Endothelial cell of umbilical vein (primary cell): ENCODE measurements around the gene GTF2F1. TPM values are rescaled to one million over a fixed set of nuclear protein-coding genes. Genes with fewer than 3 reads are reported as not detected.
A peak's percentile ranks its signal among the peaks of the same experiment; 100 is the strongest.

Experiments
- BruUV-seq: library from RNA; stranded (reverse); fragments of 400-500 nt; replicated peaks from 2 replicates; lab custom pipeline; 2021; lab: Mats Ljungman, UMichigan
- CTCF ChIA-PET: fragments of 300-600, 350-600 bp; sonication (Branson Sonifier 250); formaldehyde crosslinking; loops from one replicate; lab custom pipeline; 2021; ENCODE audit warnings: antibody characterized with exemption, inconsistent platforms; lab: Charles Lee
- POLR2A ChIA-PET: fragments of 300-600, 350-600 bp; sonication (Branson Sonifier 250); formaldehyde crosslinking; loops from one replicate; lab custom pipeline; 2021; ENCODE audit warnings: antibody characterized with exemption, inconsistent platforms; lab: Charles Lee
- DNase-seq: peaks from one replicate; pipeline ENCODE4 v3.0.0-alpha.2; 2011; ENCODE audit warnings: low read depth, low spot score
- FAIRE-seq: peaks from 2 replicates; lab custom pipeline; 2011; peaks lifted over from hg19 to GRCh38; lab: Jason Lieb, UNC
- H2AFZ ChIP-seq: 2 replicates; pipeline ENCODE4 v1.6.0; 2012; ENCODE audit warnings: low read depth, low read length, control low read depth, inconsistent platforms
- H3K27ac ChIP-seq: 2 replicates; pipeline ENCODE4 v1.5.1; 2011; ENCODE audit warnings: low read depth, mild to moderate bottlenecking, control low read depth, low read length, moderate library complexity; ENCODE audit not compliant: insufficient read depth
- H3K27me3 ChIP-seq, 2 experiments: 2 replicates each; pipeline versions ENCODE4 v1.6.0 to v1.6.1; 2011; ENCODE audit warnings: low read length in 2 of 2, mixed read lengths in 1 of 2; ENCODE audit not compliant: control insufficient read depth in 2 of 2, insufficient read depth in 2 of 2
- H3K36me3 ChIP-seq, 2 experiments: 2 replicates in 1 of 2; 3 replicates in 1 of 2; pipeline ENCODE4 v1.5.1; 2011; ENCODE audit warnings: low read length in 2 of 2, mild to moderate bottlenecking in 1 of 2, moderate library complexity in 1 of 2; ENCODE audit not compliant: control insufficient read depth in 2 of 2, insufficient read depth in 2 of 2; ENCODE audit errors: extremely low read depth in 1 of 2
- H3K4me1 ChIP-seq: 3 replicates; pipeline ENCODE4 v1.5.1; 2011; ENCODE audit warnings: mild to moderate bottlenecking, low read length; ENCODE audit not compliant: control insufficient read depth, insufficient read depth; ENCODE audit errors: extremely low read depth
- H3K4me2 ChIP-seq: 2 replicates; pipeline ENCODE4 v1.6.1; 2011; ENCODE audit warnings: low read length, control low read depth, mixed read lengths; ENCODE audit not compliant: insufficient read depth
- H3K4me3 ChIP-seq, 3 experiments: fragments of 200-600 bp in 1 of 3; sonication (generic), shearing (Covaris generic) in 1 of 3; replicated peaks in 1 of 3; 2 replicates each; pipeline ENCODE4 v1.5.1; 2011 to 2016; ENCODE audit warnings: control low read depth in 3 of 3, low read length in 3 of 3, mild to moderate bottlenecking in 2 of 3, inconsistent platforms in 1 of 3, low read depth in 1 of 3, moderate library complexity in 1 of 3; ENCODE audit not compliant: insufficient read depth in 1 of 3
- H3K79me2 ChIP-seq: 2 replicates; pipeline ENCODE4 v1.6.0; 2012; ENCODE audit warnings: low read length, inconsistent platforms; ENCODE audit not compliant: control insufficient read depth, insufficient read depth
- H3K9ac ChIP-seq: replicated peaks from 2 replicates; pipeline ENCODE3; 2011; ENCODE audit warnings: low read length, control low read depth; ENCODE audit not compliant: insufficient read depth; ENCODE audit errors: extremely low read depth
- H3K9me1 ChIP-seq: replicated peaks from 3 replicates; pipeline ENCODE4 v1.6.0; 2011; ENCODE audit warnings: mild to moderate bottlenecking, low read length; ENCODE audit not compliant: control insufficient read depth, insufficient read depth; ENCODE audit errors: extremely low read depth
- H3K9me3 ChIP-seq: replicated peaks from 2 replicates; pipeline ENCODE4 v1.5.1; 2012; ENCODE audit warnings: low read length, inconsistent platforms; ENCODE audit not compliant: control insufficient read depth, insufficient read depth
- H4K20me1 ChIP-seq: replicated peaks from 2 replicates; pipeline ENCODE3; 2011; ENCODE audit warnings: mild to moderate bottlenecking, low read length; ENCODE audit not compliant: control insufficient read depth, insufficient read depth; ENCODE audit errors: extremely low read depth
- CTCF ChIP-seq, 2 donors: IDR thresholded peaks; 1 replicate in 1 of 2; 2 replicates in 1 of 2; pipeline ENCODE4 v1.5.1; 2011; ENCODE audit warnings: low read length in 2 of 2, mild to moderate bottlenecking in 2 of 2, moderate library complexity in 2 of 2, control low read depth in 1 of 2, inconsistent platforms in 1 of 2, low read depth in 1 of 2; ENCODE audit not compliant: insufficient read depth in 1 of 2; ENCODE audit errors: extremely low read depth in 1 of 2
- EZH2 ChIP-seq: IDR thresholded peaks from 2 replicates; pipeline ENCODE4 v1.6.1; 2012; ENCODE audit warnings: borderline replicate concordance, low read depth, mild to moderate bottlenecking, moderate library complexity, low read length, inconsistent platforms; ENCODE audit not compliant: severe bottlenecking
- FOS ChIP-seq: IDR thresholded peaks from 2 replicates; pipeline ENCODE4 v1.6.1; 2011; ENCODE audit warnings: mild to moderate bottlenecking, low read length, moderate library complexity, borderline replicate concordance; ENCODE audit not compliant: insufficient read depth
- GATA2 ChIP-seq: IDR thresholded peaks from 2 replicates; pipeline ENCODE4 v1.7.0; 2011; ENCODE audit warnings: low read depth, mild to moderate bottlenecking, moderate library complexity, mixed read lengths, low read length; ENCODE audit not compliant: insufficient read length, insufficient read depth
- JUN ChIP-seq: IDR thresholded peaks from 2 replicates; pipeline ENCODE4 v1.6.1; 2011; ENCODE audit warnings: borderline replicate concordance, low read depth; ENCODE audit not compliant: insufficient read length, insufficient read depth
- MAX ChIP-seq: IDR thresholded peaks from 2 replicates; pipeline ENCODE4 v1.6.1; 2011; ENCODE audit not compliant: insufficient read depth, insufficient read length
- MYC ChIP-seq: IDR thresholded peaks from one replicate; pipeline ENCODE4 v1.6.1; 2011; ENCODE audit warnings: mild to moderate bottlenecking, low read depth, low read length
- POLR2A ChIP-seq: IDR thresholded peaks from 2 replicates; pipeline ENCODE4 v1.6.1; 2012; ENCODE audit warnings: low read depth, mild to moderate bottlenecking, control low read depth, low read length
- POLR2AphosphoS5 ChIP-seq: IDR thresholded peaks from 2 replicates; pipeline ENCODE4 v1.6.1; 2012; ENCODE audit warnings: low read depth, mild to moderate bottlenecking, control low read depth, low read length, moderate library complexity; ENCODE audit not compliant: insufficient read depth
- dilution Hi-C: fragments of 300-500 bp; cut with MboI; formaldehyde crosslinking; loops from one replicate; pipeline ENCODE4 v1.15.0; 2019; ENCODE audit warnings: low sequenced_read_pairs; ENCODE audit not compliant: extremely low pct_ligation_motif_present
- intact Hi-C: fragments of 100-400 bp; cut with micrococcal nuclease; formaldehyde crosslinking; loops from one replicate; pipeline ENCODE4 v1.10.0; 2022
- polyA plus RNA-seq, 4 experiments: library from polyadenylated mRNA; depleted of rRNA in 3 of 4; stranded (reverse) in 3 of 4; unstranded in 1 of 4; fragments of >200 nt; gene quantifications; 2 replicates each; pipeline versions ENCODE4 v1.2.1 to v1.2.3, GENCODE V29; 2011 to 2012; ENCODE audit warnings: missing spikeins in 1 of 4
- total RNA-seq: library from RNA; stranded (reverse); gene quantifications from 2 replicates; pipeline ENCODE4 v1.2.3, GENCODE V29; 2021

The GTF2F1 gene
- total and polyA plus RNA-seq, 2 donors (not counting 3 experiments of a cell fraction or from before 2014, with no cell fraction given), result 44.8 to 56.4 TPM

GRCh38 chr19:6373813-6374108 is 19.2 kb downstream of the GTF2F1 start:
- no peaks in the 10 kb centered on the region for H3K79me2 ChIP-seq
- CTCF ChIA-PET, result interaction anchor here (1.2 kb wide), 1 partner anchor 174 kb away, joined by 3 read pairs; no protein-coding TSS in a partner anchor
- intact Hi-C loops, result loop anchor here (1.0 to 5.0 kb wide), 5 partner anchors 12 to 364 kb away; partner anchors contain the start of genes CLPP, GPR108, GTF2F1 and TRIP10
- no peaks in the 10 kb centered on the region for H3K9me3 ChIP-seq
- H2AFZ ChIP-seq, result peak overlapping the region; percentile 61
- TF ChIP-seq MAX, result no peak
- no peak for TF ChIP-seq JUN
- no peak for TF ChIP-seq EZH2
- no peak for TF ChIP-seq GATA2
- TF ChIP-seq MYC, result no peak
- TF ChIP-seq POLR2AphosphoS5, result no peak
- TF ChIP-seq CTCF (IDR thresholded peaks at IDR 0.05; ENCODE audit: extremely low read depth in 1 of 2, insufficient read depth in 1 of 2, low read depth in 1 of 2, low read length in 2 of 2), result no peak
- no peak for TF ChIP-seq POLR2A
- no peak for TF ChIP-seq FOS
- no peak for FAIRE-seq
- no peaks in the 10 kb centered on the region for H3K27me3 ChIP-seq
- dilution Hi-C loops, result no loop called here
- no TSS peak for BruUV-seq
- peaks cover 2% of the 10 kb centered on the region for H3K4me1 ChIP-seq
- H3K9ac ChIP-seq, result no peak overlapping the region
- H4K20me1 ChIP-seq, result no peaks in the 10 kb centered on the region
- no peak for DNase-seq
- H3K27ac ChIP-seq, result no peak overlapping the region
- H3K4me3 ChIP-seq, result peak overlapping the region in 1 of 3 experiments; percentile 46
- POLR2A ChIA-PET, result interaction anchor here (1.9 kb wide), 1 partner anchor 51 kb away, joined by 6 read pairs; the partner anchor contains the start of gene KHSRP
- no peak overlapping the region for H3K4me2 ChIP-seq
- no peaks in the 10 kb centered on the region for H3K9me1 ChIP-seq
- peaks cover 0 to under 1% of the 10 kb centered on the region in 2 experiments for H3K36me3 ChIP-seq
